ENCODE measurements around the gene ARSI.
"Not testable (repeated sequence)": the region's sequence is repeated elsewhere in the genome, so short reads cannot be mapped to it uniquely, and the experiment has no call there.

The ARSI gene

DNA sequence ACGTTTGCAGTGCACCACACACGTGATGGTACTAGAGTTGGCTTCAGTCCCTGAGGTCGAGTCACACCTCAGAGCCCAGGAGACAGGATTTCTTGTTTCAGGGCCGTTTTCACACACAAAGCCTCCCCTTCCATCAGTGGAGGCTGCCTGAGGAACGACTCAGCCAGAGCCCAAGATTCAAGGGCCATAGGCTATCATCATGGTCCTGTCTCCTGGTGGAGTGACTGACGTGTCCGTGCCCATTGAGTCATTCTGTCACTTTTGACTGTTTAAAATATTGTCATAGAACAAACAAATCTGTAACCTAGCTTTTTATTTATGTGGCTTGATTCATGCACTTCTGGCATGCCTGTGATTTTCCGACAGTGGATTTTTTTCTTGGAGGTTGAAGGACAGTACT is 41.5 kb downstream of the ARSI start:
- DNase-seq (ENCODE audit: low spot score in 2 of 2), result no peak
- H3K4me3 Mint-ChIP-seq, result no peak overlapping the region
- H3K36me3 Mint-ChIP-seq (ENCODE audit: insufficient read depth), result no peaks in the 10 kb centered on the region
- H3K27me3 Mint-ChIP-seq, result no peaks in the 10 kb centered on the region
- no peak overlapping the region for H3K27ac Mint-ChIP-seq (ENCODE audit: low read depth)
- no peaks in the 10 kb centered on the region for H3K9me3 Mint-ChIP-seq
- no peak for ATAC-seq (replicated peaks; ENCODE audit: extremely low read depth, poor library complexity, severe bottlenecking)
- no peaks in the 10 kb centered on the region for H3K4me1 Mint-ChIP-seq

DNA sequence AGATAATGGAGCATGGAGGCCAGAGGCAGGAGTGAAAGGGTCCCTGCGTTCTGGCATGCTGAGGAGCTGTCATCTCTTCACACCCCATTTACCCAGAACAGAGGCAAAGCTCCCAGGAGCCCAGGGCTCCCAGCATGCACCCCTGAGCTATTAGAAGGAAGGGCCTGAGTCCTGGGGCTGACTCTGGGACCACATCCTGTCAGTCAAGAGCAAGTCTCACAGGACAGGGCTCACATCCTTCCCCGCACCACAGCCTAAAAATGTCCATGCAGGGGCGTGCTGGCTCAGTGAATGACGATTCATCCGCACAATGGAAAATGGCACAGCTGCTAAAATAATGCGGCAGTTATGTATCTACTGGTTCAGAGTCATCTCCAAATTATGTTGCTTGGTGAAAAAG is 44.6 kb downstream of the ARSI start:
- no peak overlapping the region for H3K4me3 Mint-ChIP-seq
- no peaks in the 10 kb centered on the region for H3K27me3 Mint-ChIP-seq
- no peaks in the 10 kb centered on the region for H3K9me3 Mint-ChIP-seq
- no peak overlapping the region for H3K27ac Mint-ChIP-seq (ENCODE audit: low read depth)
- H3K4me1 Mint-ChIP-seq, result no peaks in the 10 kb centered on the region
- no peaks in the 10 kb centered on the region for H3K36me3 Mint-ChIP-seq (ENCODE audit: insufficient read depth)
- ATAC-seq (replicated peaks; ENCODE audit: extremely low read depth, poor library complexity, severe bottlenecking), result no peak
- DNase-seq (ENCODE audit: low spot score in 2 of 2), result no peak

DNA sequence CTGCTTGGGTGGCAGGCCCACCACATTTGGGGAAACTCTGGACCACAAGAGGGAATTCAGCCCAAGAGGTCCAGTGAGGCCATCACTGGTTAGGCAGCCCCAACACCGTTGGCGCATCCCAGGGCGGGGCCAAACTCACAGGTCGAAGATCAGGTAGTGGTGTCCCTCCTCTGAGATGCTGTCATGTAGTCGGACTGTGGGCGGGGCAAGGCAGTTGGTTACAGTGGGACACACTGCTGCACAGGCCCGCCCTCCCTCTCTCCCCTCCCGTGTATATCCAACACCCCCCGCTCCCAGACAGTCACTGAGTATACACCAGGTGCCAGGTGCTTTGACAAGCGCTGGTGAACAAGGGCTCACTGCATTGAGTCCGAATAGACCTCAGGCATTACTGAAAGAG is 45.3 kb downstream of the ARSI start:
- H3K27me3 Mint-ChIP-seq, result no peaks in the 10 kb centered on the region

DNA sequence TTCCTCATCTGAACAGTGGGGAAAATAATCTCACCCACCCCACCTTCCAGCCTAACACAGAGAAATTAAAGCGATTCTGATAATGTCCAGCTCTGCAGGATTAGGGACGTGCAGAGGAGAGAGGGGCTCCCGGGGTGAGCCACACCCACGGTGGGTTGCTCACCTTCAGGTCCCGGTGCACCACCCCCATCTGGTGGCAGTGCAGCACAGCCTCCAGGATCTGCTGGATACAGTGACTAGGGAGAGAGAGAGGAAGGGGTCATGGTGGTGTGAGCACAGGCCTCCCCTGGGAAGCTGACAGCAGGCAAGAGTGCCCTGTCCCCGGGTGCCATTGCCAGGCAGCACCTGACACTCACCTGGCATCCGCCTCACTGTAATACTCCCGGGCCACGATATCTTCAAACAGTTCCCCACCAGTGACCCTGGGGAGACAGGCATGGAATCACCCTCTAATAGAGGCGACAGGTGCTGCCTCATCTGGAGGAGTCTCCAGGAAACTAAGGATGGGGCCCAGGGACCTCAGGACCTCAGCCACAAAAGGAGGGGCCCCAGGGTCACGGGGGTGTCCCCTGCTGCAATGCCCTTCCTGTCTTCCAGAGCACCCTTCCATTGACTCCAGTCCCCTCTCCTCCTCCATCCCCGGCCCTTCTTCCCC is 46.2 kb downstream of the ARSI start:
- Mint-ChIP-seq H3K4me1 (no peaks in the 10 kb centered on the region), H3K27me3 (no peaks in the 10 kb centered on the region), H3K4me3 (no peak overlapping the region), H3K9me3 (no peaks in the 10 kb centered on the region), H3K36me3 (ENCODE audit: insufficient read depth) (no peaks in the 10 kb centered on the region), H3K27ac (ENCODE audit: low read depth) (no peak overlapping the region)
- DNase-seq (ENCODE audit: low spot score in 2 of 2), result no peak
- ATAC-seq (replicated peaks; ENCODE audit: extremely low read depth, poor library complexity, severe bottlenecking), result no peak

More for the DNA sequence above, 45.3 kb downstream of the ARSI start:
- DNase-seq (ENCODE audit: low spot score in 2 of 2), result no peak
- Mint-ChIP-seq H3K9me3 (no peaks in the 10 kb centered on the region), H3K36me3 (ENCODE audit: insufficient read depth) (no peaks in the 10 kb centered on the region), H3K27ac (ENCODE audit: low read depth) (no peak overlapping the region), H3K4me3 (no peak overlapping the region), H3K4me1 (no peaks in the 10 kb centered on the region)
- no peak for ATAC-seq (replicated peaks; ENCODE audit: extremely low read depth, poor library complexity, severe bottlenecking)

DNA sequence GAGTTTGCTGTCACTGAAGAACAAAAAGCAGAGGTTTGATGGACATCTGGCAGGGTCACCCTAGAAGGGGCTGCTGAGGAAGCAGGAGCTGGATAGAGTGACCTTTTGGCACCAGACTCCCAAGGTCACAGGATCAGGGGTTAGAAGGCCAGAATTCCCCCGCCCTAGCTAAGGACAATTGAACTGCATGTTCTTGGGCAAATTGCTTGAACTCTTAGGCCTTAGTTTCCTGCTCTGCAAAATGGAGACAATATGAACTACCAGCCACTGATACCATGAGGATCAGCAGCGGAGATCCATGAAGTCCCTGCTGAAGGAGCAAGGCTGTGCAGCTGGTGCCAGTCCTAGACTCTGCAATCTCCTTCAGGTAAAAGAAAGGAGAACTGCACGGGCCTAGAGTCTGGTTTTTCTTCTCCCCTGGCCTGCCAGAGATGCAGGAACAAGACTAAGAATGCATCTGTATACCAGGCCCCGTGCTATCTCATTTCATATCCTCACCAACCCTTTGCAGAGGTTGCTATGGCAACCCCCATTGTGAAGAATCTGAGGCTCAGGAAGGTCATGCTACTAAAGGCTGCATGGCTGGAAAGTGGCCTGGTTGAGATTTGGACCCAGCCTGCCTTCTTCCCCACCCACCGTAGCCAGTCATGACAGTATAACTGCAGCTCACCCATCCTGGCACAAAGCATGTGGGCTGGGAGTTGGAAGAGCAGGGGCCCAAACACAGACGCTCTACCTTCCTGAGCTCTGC is 46.9 kb downstream of the ARSI start:
- Mint-ChIP-seq H3K36me3 (ENCODE audit: insufficient read depth) (no peaks in the 10 kb centered on the region), H3K27ac (ENCODE audit: low read depth) (no peak overlapping the region), H3K4me1 (no peaks in the 10 kb centered on the region), H3K4me3 (no peak overlapping the region), H3K27me3 (no peaks in the 10 kb centered on the region), H3K9me3 (no peaks in the 10 kb centered on the region)
- ATAC-seq (replicated peaks; ENCODE audit: extremely low read depth, poor library complexity, severe bottlenecking), result no peak
- DNase-seq (ENCODE audit: low spot score in 2 of 2), result no peak

DNA sequence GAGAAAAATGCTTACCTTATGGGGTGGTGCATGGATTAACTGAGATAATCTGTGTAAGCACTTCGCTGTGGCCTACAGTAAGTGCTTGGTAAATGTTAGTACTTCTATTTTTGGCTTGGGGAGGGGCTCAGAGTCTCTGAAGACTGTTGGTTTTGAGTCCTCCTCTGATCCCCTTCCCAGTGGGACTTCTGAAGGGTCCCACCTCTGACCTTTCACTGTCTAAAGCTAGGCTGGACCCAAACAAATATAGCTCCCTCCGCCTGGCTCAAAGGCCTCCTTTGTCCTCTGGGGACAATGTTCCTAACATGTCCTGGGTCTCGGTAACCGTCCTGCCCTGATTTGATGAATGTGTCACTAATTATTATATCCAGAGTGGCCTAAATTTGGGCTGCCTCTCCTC is 47.9 kb downstream of the ARSI start:
- Mint-ChIP-seq H3K27ac (ENCODE audit: low read depth) (no peak overlapping the region), H3K27me3 (peaks cover 6% of the 10 kb centered on the region), H3K4me3 (no peak overlapping the region), H3K9me3 (no peaks in the 10 kb centered on the region), H3K4me1 (no peaks in the 10 kb centered on the region), H3K36me3 (ENCODE audit: insufficient read depth) (no peaks in the 10 kb centered on the region)
- DNase-seq (ENCODE audit: low spot score in 2 of 2) (no peak), ATAC-seq (replicated peaks; ENCODE audit: extremely low read depth, poor library complexity, severe bottlenecking) (no peak)

DNA sequence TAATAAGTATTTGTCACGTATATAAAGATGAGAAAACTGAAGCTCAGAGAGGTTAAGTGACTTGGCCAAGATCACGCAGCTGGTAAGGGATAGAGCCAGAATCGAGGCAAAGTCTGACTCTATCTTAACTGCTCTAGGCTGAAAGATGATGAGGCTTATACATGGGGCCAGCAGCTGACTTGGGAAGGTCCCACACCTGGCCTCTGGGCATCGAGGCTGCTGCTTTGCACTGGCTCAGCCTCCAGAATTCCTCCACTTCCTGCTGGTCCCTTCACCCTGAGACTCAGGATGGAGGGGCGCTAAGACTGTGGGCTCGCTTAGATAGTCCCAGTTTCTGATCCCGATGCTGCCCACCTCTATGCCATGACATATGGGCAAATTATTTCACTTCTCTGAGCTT is 48.3 kb downstream of the ARSI start:
- Mint-ChIP-seq H3K27ac (ENCODE audit: low read depth) (no peak overlapping the region), H3K4me1 (no peaks in the 10 kb centered on the region), H3K36me3 (ENCODE audit: insufficient read depth) (no peaks in the 10 kb centered on the region), H3K9me3 (no peaks in the 10 kb centered on the region), H3K4me3 (no peak overlapping the region), H3K27me3 (peaks cover 10% of the 10 kb centered on the region)
- DNase-seq (ENCODE audit: low spot score in 2 of 2), result no peak
- ATAC-seq (replicated peaks; ENCODE audit: extremely low read depth, poor library complexity, severe bottlenecking), result no peak

DNA sequence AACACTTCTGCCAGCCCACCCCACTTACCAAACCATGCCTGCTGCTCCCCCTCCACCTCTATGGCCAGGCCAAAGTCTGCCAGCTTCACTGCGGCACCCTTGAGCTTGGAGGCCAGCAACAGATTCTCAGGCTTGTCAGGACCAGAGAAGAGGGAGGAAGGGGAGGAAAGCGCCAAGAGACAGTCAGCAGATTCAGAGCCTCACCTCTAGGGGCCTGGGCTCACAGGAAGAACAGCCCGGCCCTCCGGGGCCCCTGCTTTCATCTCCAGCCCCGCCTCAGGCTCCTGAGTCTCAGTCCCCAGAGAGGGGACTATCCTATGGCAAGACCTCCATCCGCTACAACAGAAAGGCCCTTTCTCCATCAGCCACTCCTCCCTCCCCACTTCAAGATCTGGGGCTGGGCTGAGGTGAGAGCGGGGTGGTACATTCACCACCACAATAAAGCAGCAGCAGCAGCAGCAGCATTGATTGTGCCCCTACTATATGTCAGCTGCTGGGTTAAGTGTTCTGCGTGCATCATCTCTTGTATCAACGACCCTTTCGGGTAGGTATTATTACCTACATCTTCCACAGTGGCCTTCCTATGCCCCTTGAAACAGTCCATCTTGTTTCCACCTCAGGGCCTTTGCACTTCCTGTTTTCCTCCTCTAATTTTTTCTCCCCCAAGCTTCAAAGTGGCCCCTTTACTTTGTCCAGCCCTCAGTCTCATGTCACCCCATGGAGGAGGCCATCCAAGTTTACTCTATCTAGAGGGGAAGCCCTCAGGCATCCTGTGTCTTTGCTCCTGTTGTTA is 49.1 kb downstream of the ARSI start:
- H3K27ac Mint-ChIP-seq (ENCODE audit: low read depth), result no peak overlapping the region
- H3K9me3 Mint-ChIP-seq, result no peaks in the 10 kb centered on the region
- H3K27me3 Mint-ChIP-seq, result peaks cover 12% of the 10 kb centered on the region
- no peak overlapping the region for H3K4me3 Mint-ChIP-seq
- no peaks in the 10 kb centered on the region for H3K36me3 Mint-ChIP-seq (ENCODE audit: insufficient read depth)
- no peak for ATAC-seq (replicated peaks; ENCODE audit: extremely low read depth, poor library complexity, severe bottlenecking)
- DNase-seq (ENCODE audit: low spot score in 2 of 2), result no peak
- no peaks in the 10 kb centered on the region for H3K4me1 Mint-ChIP-seq

DNA sequence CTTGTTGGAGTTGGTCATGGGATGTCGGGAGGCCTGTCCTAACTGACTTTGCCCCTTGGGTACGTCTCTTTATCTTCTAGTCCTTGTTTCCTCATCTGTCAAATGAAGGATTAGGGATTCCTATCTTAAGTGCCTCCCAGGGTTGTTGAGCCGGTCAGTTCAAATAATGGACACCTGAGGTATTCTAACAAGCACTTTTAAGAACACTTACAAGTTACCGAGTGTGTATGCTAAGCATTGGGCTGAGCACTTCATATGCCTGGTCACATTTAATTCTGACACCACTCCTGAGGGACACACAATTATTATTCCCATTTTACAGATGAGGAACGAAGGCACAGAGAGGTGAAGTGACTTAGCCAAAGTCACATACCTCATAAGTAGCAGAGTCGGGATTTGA is 50.2 kb downstream of the ARSI start:
- ATAC-seq (replicated peaks; ENCODE audit: extremely low read depth, poor library complexity, severe bottlenecking) (no peak), DNase-seq (ENCODE audit: low spot score in 2 of 2) (no peak)
- no peaks in the 10 kb centered on the region for H3K9me3 Mint-ChIP-seq
- no peaks in the 10 kb centered on the region for H3K4me1 Mint-ChIP-seq
- peaks cover 12% of the 10 kb centered on the region for H3K27me3 Mint-ChIP-seq
- no peak overlapping the region for H3K4me3 Mint-ChIP-seq
- no peak overlapping the region for H3K27ac Mint-ChIP-seq (ENCODE audit: low read depth)
- no peaks in the 10 kb centered on the region for H3K36me3 Mint-ChIP-seq (ENCODE audit: insufficient read depth)

DNA sequence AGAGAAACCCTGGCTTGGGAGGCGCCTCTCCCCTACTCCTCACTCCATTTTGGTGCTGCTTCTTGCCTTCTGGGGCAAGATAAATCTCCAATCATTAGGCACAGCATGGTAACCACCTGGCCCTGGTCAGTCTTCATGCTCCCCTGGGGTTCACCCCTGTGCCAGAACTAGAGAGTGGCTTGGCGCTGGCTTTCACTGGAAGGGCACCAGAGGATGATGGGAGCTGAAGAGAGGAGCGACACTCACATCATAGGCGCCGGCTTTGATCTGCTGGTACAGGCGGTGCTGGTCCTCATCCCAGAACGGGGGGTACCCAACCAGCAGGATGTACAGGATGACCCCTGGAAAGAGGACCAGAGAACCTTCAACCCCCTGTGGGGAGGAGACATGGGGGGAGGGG is 51.2 kb downstream of the ARSI start:
- DNase-seq (ENCODE audit: low spot score in 2 of 2) (no peak), ATAC-seq (replicated peaks; ENCODE audit: extremely low read depth, poor library complexity, severe bottlenecking) (no peak)
- no peak overlapping the region for H3K4me3 Mint-ChIP-seq
- H3K36me3 Mint-ChIP-seq (ENCODE audit: insufficient read depth), result no peaks in the 10 kb centered on the region
- H3K27ac Mint-ChIP-seq (ENCODE audit: low read depth), result no peak overlapping the region
- H3K4me1 Mint-ChIP-seq, result no peaks in the 10 kb centered on the region
- peaks cover 12% of the 10 kb centered on the region for H3K27me3 Mint-ChIP-seq
- H3K9me3 Mint-ChIP-seq, result no peaks in the 10 kb centered on the region

DNA sequence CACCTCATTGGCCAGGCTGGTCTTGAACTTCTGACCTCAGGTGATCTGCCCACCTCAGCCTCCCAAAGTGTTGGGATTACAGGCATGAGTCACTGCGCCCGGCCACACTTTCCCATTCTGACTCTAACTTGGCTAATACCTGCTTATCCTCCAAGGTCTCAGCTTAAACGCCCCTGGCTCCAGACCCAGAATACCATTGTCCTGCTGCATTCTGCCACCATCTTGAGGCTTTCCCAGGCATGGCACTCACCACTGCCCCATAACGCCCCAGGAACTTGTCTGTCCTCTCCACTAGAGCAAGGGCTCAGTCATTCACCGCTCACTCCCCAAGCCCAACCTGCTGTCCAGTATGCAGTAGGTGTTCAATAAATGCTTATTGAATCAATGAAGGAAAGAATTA is 53.0 kb downstream of the ARSI start:
- Mint-ChIP-seq H3K36me3 (ENCODE audit: insufficient read depth) (no peaks in the 10 kb centered on the region), H3K4me3 (no peak overlapping the region), H3K4me1 (no peaks in the 10 kb centered on the region), H3K9me3 (no peaks in the 10 kb centered on the region), H3K27me3 (peaks cover 23% of the 10 kb centered on the region), H3K27ac (ENCODE audit: low read depth) (no peak overlapping the region)
- no peak for ATAC-seq (replicated peaks; ENCODE audit: extremely low read depth, poor library complexity, severe bottlenecking)
- no peak for DNase-seq (ENCODE audit: low spot score in 2 of 2)

DNA sequence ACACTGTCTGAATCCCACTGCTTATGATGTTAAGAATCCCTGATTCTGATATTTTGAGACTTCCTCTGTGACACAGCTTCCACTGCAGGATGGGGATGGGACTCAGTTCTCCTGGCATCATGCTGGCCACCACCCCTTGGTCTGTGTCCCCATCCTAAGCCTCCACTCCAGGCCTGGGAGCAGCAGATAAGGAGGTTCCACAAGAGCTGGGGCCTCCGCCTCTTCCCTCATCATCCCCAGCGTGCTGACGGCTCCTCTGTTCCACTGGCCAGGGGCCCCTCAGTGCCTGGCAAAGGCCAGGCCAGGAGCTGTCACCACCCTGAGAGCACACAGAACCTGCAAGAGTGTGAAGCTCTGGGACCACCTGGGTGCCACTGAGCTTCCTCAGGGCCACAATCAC is 53.8 kb downstream of the ARSI start:
- H3K27me3 Mint-ChIP-seq, result peaks cover 31% of the 10 kb centered on the region
- no peaks in the 10 kb centered on the region for H3K9me3 Mint-ChIP-seq
- ATAC-seq (replicated peaks; ENCODE audit: extremely low read depth, poor library complexity, severe bottlenecking) (no peak), DNase-seq (ENCODE audit: low spot score in 2 of 2) (no peak)
- H3K4me3 Mint-ChIP-seq, result no peak overlapping the region
- no peak overlapping the region for H3K27ac Mint-ChIP-seq (ENCODE audit: low read depth)
- no peaks in the 10 kb centered on the region for H3K36me3 Mint-ChIP-seq (ENCODE audit: insufficient read depth)
- H3K4me1 Mint-ChIP-seq, result no peaks in the 10 kb centered on the region

DNA sequence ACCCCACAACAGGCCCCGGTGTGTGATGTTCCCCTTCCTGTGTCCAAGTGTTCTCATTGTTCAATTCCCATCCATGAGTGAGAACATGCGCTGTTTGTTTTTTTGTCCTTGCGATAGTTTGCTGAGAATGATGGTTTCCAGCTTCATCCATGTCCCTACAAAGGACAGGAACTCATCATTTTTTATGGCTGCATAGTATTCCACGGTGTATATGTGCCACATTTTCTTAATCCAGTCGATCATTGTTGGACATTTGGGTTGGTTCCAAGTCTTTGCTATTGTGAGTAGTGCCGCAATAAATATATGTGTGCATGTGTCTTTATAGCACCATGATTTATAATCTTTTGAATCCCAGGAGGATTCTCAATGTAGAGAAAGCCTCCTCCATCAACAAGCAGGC is 54.2 kb downstream of the ARSI start:
- H3K4me3 Mint-ChIP-seq; H3K9me3 Mint-ChIP-seq; H3K27ac Mint-ChIP-seq (ENCODE audit: low read depth); ATAC-seq (replicated peaks; ENCODE audit: extremely low read depth, poor library complexity, severe bottlenecking); H3K4me1 Mint-ChIP-seq; H3K36me3 Mint-ChIP-seq (ENCODE audit: insufficient read depth); DNase-seq (ENCODE audit: low spot score in 2 of 2): not testable (repeated sequence)
- peaks cover 32% of the 10 kb centered on the region for H3K27me3 Mint-ChIP-seq

All from central memory CD8-positive, alpha-beta T cell (primary cell).